ENCODE results near the gene GALK2.

DNA sequence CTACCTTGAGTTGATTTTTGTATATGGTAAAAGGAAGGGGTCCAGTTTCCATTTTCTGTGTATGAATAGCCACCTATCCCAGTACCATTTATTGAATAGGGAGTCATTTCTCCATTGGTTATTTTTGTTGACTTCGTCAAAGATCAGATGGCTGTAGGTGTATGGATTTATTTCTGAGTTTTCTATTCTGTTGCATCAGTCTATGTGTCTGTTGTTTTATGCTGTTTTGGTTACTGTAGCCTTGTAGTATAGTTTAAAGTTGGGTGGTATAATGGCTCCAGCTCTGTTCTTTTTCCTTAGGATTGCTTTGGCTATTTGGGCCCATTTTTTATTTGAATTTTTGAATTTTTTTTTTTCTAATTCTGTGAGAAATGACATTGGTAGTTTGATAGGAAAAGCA is 127.5 kb downstream of the GALK2 start:
- TF ChIP-seq, protein P1, sequence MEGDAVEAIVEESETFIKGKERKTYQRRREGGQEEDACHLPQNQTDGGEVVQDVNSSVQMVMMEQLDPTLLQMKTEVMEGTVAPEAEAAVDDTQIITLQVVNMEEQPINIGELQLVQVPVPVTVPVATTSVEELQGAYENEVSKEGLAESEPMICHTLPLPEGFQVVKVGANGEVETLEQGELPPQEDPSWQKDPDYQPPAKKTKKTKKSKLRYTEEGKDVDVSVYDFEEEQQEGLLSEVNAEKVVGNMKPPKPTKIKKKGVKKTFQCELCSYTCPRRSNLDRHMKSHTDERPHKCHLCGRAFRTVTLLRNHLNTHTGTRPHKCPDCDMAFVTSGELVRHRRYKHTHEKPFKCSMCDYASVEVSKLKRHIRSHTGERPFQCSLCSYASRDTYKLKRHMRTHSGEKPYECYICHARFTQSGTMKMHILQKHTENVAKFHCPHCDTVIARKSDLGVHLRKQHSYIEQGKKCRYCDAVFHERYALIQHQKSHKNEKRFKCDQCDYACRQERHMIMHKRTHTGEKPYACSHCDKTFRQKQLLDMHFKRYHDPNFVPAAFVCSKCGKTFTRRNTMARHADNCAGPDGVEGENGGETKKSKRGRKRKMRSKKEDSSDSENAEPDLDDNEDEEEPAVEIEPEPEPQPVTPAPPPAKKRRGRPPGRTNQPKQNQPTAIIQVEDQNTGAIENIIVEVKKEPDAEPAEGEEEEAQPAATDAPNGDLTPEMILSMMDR (IDR thresholded peaks at IDR 0.05): no peak
- no peak for TF ChIP-seq POLR2A (IDR thresholded peaks at IDR 0.05)

All from right lobe of liver (tissue), 4 donors.